ENCODE data around the gene GLIS1. TPM values are rescaled to one million over a fixed set of nuclear protein-coding genes. Genes with fewer than 3 reads are reported as not detected.

GLIS1 gene
- polyA plus RNA-seq, 1 donor from 2014 or later = not detected

- no peak for TF ChIP-seq REST (IDR thresholded peaks at IDR 0.05; ENCODE audit: borderline replicate concordance)
These were observed 197.0 kb downstream of the GLIS1 start (continued) for GRCh38 chr1:53541761-53542550.

- no peaks in the 10 kb centered on the region for H3K79me2 ChIP-seq (replicated peaks; ENCODE audit: insufficient read depth, low read length)
These were observed 197.7 kb downstream of the GLIS1 start for GRCh38 chr1:53541263-53541625.

More at GRCh38 chr1:53541263-53541625, 197.7 kb downstream of the GLIS1 start:
- no peak overlapping the region for H3K9ac ChIP-seq (ENCODE audit: low read length)
- H3F3A ChIP-seq (ENCODE audit: insufficient read depth, low read length, poor library complexity, severe bottlenecking) = no peaks in the 10 kb centered on the region
- no peaks in the 10 kb centered on the region for H3K36me3 ChIP-seq (ENCODE audit: insufficient read depth, low read length)
- H3K27me3 ChIP-seq (ENCODE audit: insufficient read depth, low read depth, low read length) = no peaks in the 10 kb centered on the region
- no peak overlapping the region for H3K4me2 ChIP-seq (ENCODE audit: low read length)
- no peaks in the 10 kb centered on the region for H3K9me2 ChIP-seq (ENCODE audit: insufficient read depth, low read length)
- no peak overlapping the region for H2AFZ ChIP-seq (ENCODE audit: low read depth, low read length)
- no peaks in the 10 kb centered on the region for H3K9me3 ChIP-seq (ENCODE audit: low read length)
- H4K20me1 ChIP-seq (ENCODE audit: insufficient read depth) = no peaks in the 10 kb centered on the region
- H3K4me3 ChIP-seq (ENCODE audit: low read length) = no peak overlapping the region
- no peak overlapping the region for H3K27ac ChIP-seq (ENCODE audit: low read length)
- no peak for TF ChIP-seq POLR2AphosphoS5 (IDR thresholded peaks at IDR 0.05)
- no peak for TF ChIP-seq SMC3 (conservative IDR thresholded peaks at IDR 0.05; ENCODE audit: poor library complexity)
- no peak for TF ChIP-seq MXI1 (conservative IDR thresholded peaks at IDR 0.05; ENCODE audit: poor library complexity, severe bottlenecking)
- no peak for TF ChIP-seq EZH2 (IDR thresholded peaks at IDR 0.05; ENCODE audit: borderline replicate concordance, insufficient read depth, low read length, poor library complexity, severe bottlenecking)
- no peak for TF ChIP-seq REST (IDR thresholded peaks at IDR 0.05; ENCODE audit: borderline replicate concordance)
- no peak for TF ChIP-seq EP300 (conservative IDR thresholded peaks at IDR 0.05; ENCODE audit: poor library complexity, severe bottlenecking)
- no peak for TF ChIP-seq TAF1 (IDR thresholded peaks at IDR 0.05; ENCODE audit: low read depth)
- TF ChIP-seq RAD21 (conservative IDR thresholded peaks at IDR 0.05) = no peak
- TF ChIP-seq, protein P1, sequence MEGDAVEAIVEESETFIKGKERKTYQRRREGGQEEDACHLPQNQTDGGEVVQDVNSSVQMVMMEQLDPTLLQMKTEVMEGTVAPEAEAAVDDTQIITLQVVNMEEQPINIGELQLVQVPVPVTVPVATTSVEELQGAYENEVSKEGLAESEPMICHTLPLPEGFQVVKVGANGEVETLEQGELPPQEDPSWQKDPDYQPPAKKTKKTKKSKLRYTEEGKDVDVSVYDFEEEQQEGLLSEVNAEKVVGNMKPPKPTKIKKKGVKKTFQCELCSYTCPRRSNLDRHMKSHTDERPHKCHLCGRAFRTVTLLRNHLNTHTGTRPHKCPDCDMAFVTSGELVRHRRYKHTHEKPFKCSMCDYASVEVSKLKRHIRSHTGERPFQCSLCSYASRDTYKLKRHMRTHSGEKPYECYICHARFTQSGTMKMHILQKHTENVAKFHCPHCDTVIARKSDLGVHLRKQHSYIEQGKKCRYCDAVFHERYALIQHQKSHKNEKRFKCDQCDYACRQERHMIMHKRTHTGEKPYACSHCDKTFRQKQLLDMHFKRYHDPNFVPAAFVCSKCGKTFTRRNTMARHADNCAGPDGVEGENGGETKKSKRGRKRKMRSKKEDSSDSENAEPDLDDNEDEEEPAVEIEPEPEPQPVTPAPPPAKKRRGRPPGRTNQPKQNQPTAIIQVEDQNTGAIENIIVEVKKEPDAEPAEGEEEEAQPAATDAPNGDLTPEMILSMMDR (IDR thresholded peaks at IDR 0.05; ENCODE audit: poor library complexity, severe bottlenecking) = no peak

Data from neural cell (in vitro differentiated cells).